ENCODE measurements around the gene CDC5L. TPM values are rescaled to one million over a fixed set of nuclear protein-coding genes. Genes with fewer than 3 reads are reported as not detected.

Gene CDC5L
- total RNA-seq, 1 donor = 22.8 TPM

DNA sequence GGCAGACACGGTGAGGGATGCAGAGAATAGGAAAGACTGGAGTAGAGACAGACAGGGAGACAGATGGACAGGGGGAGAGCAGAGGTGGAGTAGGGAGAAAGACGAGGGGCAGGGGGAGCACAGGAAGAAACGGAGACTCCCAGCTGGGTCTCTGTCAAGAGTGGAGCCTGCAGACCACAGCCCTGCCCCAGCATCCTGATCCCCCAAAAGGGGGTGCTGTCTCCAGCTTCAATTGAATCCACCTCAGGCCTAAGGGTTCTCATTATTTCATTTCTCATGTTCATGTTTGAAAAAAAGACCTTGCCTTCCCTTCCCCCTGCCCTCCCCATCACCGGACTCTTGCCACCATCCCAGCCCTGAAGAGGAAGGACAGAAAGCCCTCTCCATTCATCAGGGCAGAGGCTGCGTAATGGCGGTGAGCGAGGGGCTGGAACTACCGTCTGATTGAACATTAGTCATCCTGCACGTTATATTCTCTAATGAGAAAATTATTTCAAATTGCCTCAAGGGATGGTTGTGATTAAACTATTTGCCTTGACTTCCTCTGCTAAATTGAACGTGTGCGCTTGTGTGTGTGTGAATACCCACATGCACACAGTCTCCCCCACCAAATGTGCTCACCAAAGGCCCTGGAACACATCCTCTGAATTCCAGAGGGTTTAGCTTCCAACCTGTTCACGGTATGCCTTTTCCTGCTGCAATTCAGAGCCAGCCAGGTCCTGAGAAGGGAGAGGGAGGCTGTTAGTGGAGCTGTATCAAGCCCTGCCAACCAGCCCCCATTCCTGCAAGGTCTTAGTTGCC lies 98.3 kb downstream of the CDC5L start:
- DNase-seq (ENCODE audit: insufficient read length, low spot score, missing footprints) = no peak
- Histone ChIP-seq H2AFZ (ENCODE audit: low read length) (no peak overlapping the region), H3K79me2 (ENCODE audit: insufficient read depth, low read length) (no peaks in the 10 kb centered on the region), H3K9me3 (ENCODE audit: low read depth, low read length) (no peaks in the 10 kb centered on the region), H3K36me3 (ENCODE audit: insufficient read depth, low read length) (no peaks in the 10 kb centered on the region), H4K20me1 (ENCODE audit: insufficient read depth, low read length) (no peaks in the 10 kb centered on the region), H3K4me1 (ENCODE audit: insufficient read depth, low read length) (peaks cover 13% of the 10 kb centered on the region), H3K27ac (ENCODE audit: low read depth, low read length) (no peak overlapping the region), H3K27me3 (ENCODE audit: insufficient read depth, low read length) (peaks cover 2% of the 10 kb centered on the region), H3K4me3 (ENCODE audit: insufficient read depth, low read length) (no peak overlapping the region), H3K4me2 (ENCODE audit: insufficient read depth, low read length) (no peak overlapping the region)
- TF ChIP-seq, protein P1, sequence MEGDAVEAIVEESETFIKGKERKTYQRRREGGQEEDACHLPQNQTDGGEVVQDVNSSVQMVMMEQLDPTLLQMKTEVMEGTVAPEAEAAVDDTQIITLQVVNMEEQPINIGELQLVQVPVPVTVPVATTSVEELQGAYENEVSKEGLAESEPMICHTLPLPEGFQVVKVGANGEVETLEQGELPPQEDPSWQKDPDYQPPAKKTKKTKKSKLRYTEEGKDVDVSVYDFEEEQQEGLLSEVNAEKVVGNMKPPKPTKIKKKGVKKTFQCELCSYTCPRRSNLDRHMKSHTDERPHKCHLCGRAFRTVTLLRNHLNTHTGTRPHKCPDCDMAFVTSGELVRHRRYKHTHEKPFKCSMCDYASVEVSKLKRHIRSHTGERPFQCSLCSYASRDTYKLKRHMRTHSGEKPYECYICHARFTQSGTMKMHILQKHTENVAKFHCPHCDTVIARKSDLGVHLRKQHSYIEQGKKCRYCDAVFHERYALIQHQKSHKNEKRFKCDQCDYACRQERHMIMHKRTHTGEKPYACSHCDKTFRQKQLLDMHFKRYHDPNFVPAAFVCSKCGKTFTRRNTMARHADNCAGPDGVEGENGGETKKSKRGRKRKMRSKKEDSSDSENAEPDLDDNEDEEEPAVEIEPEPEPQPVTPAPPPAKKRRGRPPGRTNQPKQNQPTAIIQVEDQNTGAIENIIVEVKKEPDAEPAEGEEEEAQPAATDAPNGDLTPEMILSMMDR (IDR thresholded peaks at IDR 0.05; ENCODE audit: extremely low read depth, low read depth, low read length) = no peak

DNA sequence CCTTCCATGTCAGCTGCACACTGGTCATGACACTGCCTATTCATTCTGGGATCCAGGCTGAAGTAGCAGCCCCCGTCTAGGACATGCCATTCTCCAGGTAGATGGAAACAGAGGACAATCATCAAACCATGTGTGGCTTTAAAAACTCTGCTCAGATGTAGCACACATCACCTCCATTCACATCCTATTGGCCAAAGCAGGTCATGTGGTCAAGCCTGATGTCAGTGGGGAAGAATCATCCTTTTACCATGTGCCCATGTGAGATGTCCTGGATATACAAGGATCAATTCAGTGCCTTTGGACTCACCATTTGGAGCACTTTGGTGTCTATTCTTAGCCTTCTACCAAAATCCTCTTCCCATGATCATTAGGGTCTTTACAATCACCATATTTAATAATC lies 99.5 kb downstream of the CDC5L start:
- H3K4me3 ChIP-seq (ENCODE audit: insufficient read depth, low read length) = no peak overlapping the region
- peak; percentile 77 for DNase-seq (ENCODE audit: insufficient read length, low spot score, missing footprints)
- TF ChIP-seq, protein P1 (IDR thresholded peaks at IDR 0.05; ENCODE audit: extremely low read depth, low read depth, low read length) = no peak
- no peaks in the 10 kb centered on the region for H3K9me3 ChIP-seq (ENCODE audit: low read depth, low read length)
- no peak overlapping the region for H2AFZ ChIP-seq (ENCODE audit: low read length)
- peaks cover 2% of the 10 kb centered on the region for H3K27me3 ChIP-seq (ENCODE audit: insufficient read depth, low read length)
- no peaks in the 10 kb centered on the region for H3K36me3 ChIP-seq (ENCODE audit: insufficient read depth, low read length)
- no peak overlapping the region for H3K27ac ChIP-seq (ENCODE audit: low read depth, low read length)
- no peak overlapping the region for H3K4me2 ChIP-seq (ENCODE audit: insufficient read depth, low read length)
- H3K4me1 ChIP-seq (ENCODE audit: insufficient read depth, low read length) = peaks cover 13% of the 10 kb centered on the region
- no peaks in the 10 kb centered on the region for H4K20me1 ChIP-seq (ENCODE audit: insufficient read depth, low read length)
- no peaks in the 10 kb centered on the region for H3K79me2 ChIP-seq (ENCODE audit: insufficient read depth, low read length)

DNA sequence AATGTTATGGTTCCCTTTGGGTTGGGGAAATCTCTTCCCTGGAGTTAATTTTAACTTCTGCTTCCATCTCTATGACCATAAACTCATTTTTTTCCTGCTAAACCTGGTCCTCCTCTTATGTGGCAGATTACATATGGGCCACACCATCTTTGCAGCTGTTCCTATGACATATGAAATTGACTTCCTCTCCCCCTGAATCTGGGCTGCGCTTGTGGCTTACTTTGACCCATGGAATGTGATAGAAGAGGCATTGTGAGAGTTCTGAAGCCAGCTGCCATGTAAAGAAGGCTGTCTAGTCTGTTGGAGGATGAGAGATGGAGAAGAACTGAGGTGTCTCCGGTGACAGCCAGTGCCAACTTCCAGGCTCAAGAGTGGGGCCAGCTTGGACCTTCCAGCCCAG lies 100.1 kb downstream of the CDC5L start:
- H3K4me2 ChIP-seq (ENCODE audit: insufficient read depth, low read length) = no peak overlapping the region

More for the DNA sequence above, 100.1 kb downstream of the CDC5L start:
- Histone ChIP-seq H3K4me3 (ENCODE audit: insufficient read depth, low read length) (no peak overlapping the region), H3K36me3 (ENCODE audit: insufficient read depth, low read length) (no peaks in the 10 kb centered on the region), H3K4me1 (ENCODE audit: insufficient read depth, low read length) (peaks cover 13% of the 10 kb centered on the region), H2AFZ (ENCODE audit: low read length) (no peak overlapping the region), H3K79me2 (ENCODE audit: insufficient read depth, low read length) (no peaks in the 10 kb centered on the region), H3K27me3 (ENCODE audit: insufficient read depth, low read length) (peaks cover 2% of the 10 kb centered on the region), H4K20me1 (ENCODE audit: insufficient read depth, low read length) (no peaks in the 10 kb centered on the region), H3K9me3 (ENCODE audit: low read depth, low read length) (no peaks in the 10 kb centered on the region), H3K27ac (ENCODE audit: low read depth, low read length) (no peak overlapping the region)
- no peak for DNase-seq (ENCODE audit: insufficient read length, low spot score, missing footprints)
- TF ChIP-seq, protein P1 (IDR thresholded peaks at IDR 0.05; ENCODE audit: extremely low read depth, low read depth, low read length) = no peak
